Fibroblast of lung (primary cell): ENCODE data around the gene ASTN2. TPM values are rescaled to one million over a fixed set of nuclear protein-coding genes. Genes with fewer than 3 reads are reported as not detected.

Experiments used
- DNase-seq, 2 donors: peaks; one replicate each; pipeline versions ENCODE4 v3.0.0 to v3.0.0-alpha.2; 2010; ENCODE audit warnings: low read depth in 2 of 2
- H2AFZ ChIP-seq: 2 replicates; pipeline ENCODE4 v1.5.1; 2012; ENCODE audit warnings: low read length, control low read depth, inconsistent platforms
- H3K27ac ChIP-seq: 2 replicates; pipeline ENCODE4 v1.5.1; 2011; ENCODE audit warnings: low read length, control low read depth; ENCODE audit not compliant: insufficient read depth
- H3K27me3 ChIP-seq: 2 replicates; pipeline ENCODE4 v1.5.1; 2011; ENCODE audit warnings: mild to moderate bottlenecking, low read length; ENCODE audit not compliant: control insufficient read depth, insufficient read depth
- H3K36me3 ChIP-seq: 2 replicates; pipeline ENCODE4 v1.5.1; 2011; ENCODE audit warnings: low read length; ENCODE audit not compliant: control insufficient read depth, insufficient read depth
- H3K4me1 ChIP-seq: 2 replicates; pipeline ENCODE4 v1.5.1; 2011; ENCODE audit warnings: low read length; ENCODE audit not compliant: control insufficient read depth, insufficient read depth; ENCODE audit errors: extremely low read depth
- H3K4me2 ChIP-seq: 2 replicates; pipeline ENCODE4 v1.5.1; 2011; ENCODE audit warnings: low read length, control low read depth; ENCODE audit not compliant: insufficient read depth; ENCODE audit errors: extremely low read depth
- H3K4me3 ChIP-seq, 4 experiments: fragments of 200-600 bp in 1 of 4; sonication (generic) in 1 of 4; replicated peaks in 1 of 4; 2 replicates each; pipeline ENCODE4 v1.5.1; 2011 to 2016; ENCODE audit warnings: low read length in 4 of 4, low read depth in 3 of 4, mild to moderate bottlenecking in 3 of 4, control low read depth in 2 of 4, inconsistent platforms in 1 of 4, mixed read lengths in 1 of 4; ENCODE audit not compliant: insufficient read depth in 1 of 4; ENCODE audit errors: control extremely low read depth in 1 of 4
- H3K79me2 ChIP-seq: 2 replicates; pipeline ENCODE4 v1.5.1; 2012; ENCODE audit warnings: mild to moderate bottlenecking, low read length, inconsistent platforms; ENCODE audit not compliant: control insufficient read depth, insufficient read depth
- H3K9ac ChIP-seq: 2 replicates; pipeline ENCODE4 v1.5.1; 2011; ENCODE audit warnings: mild to moderate bottlenecking, low read length, control low read depth; ENCODE audit not compliant: insufficient read depth
- H3K9me3 ChIP-seq: 2 replicates; pipeline ENCODE4 v1.5.1; 2012; ENCODE audit warnings: low read depth, low read length; ENCODE audit not compliant: control insufficient read depth, insufficient read depth
- H4K20me1 ChIP-seq: 2 replicates; pipeline ENCODE4 v1.5.1; 2011; ENCODE audit warnings: low read length; ENCODE audit not compliant: control insufficient read depth, insufficient read depth; ENCODE audit errors: extremely low read depth
- CTCF ChIP-seq, 2 donors: IDR thresholded peaks in 1 of 2; conservative IDR thresholded peaks in 1 of 2; 1 replicate in 1 of 2; 2 replicates in 1 of 2; pipeline ENCODE4 v1.5.1; 2011 to 2012; ENCODE audit warnings: low read length in 2 of 2, control low read depth in 1 of 2, inconsistent platforms in 1 of 2, low read depth in 1 of 2, mild to moderate bottlenecking in 1 of 2
- EZH2 ChIP-seq: IDR thresholded peaks from 2 replicates; pipeline ENCODE4 v1.5.1; 2012; ENCODE audit warnings: low read length, control low read depth, mild to moderate bottlenecking; ENCODE audit errors: missing control alignments
- polyA plus RNA-seq, 2 donors: library from polyadenylated mRNA; depleted of rRNA in 1 of 2; stranded (reverse) in 1 of 2; unstranded in 1 of 2; fragments of >200 nt; gene quantifications; 2 replicates each; pipeline ENCODE4 v1.2.1, GENCODE V29; 2011 to 2012; ENCODE audit warnings: missing spikeins in 1 of 2
- total RNA-seq: library from RNA; depleted of rRNA; stranded (reverse); fragments of >200 nt; gene quantifications from 2 replicates; pipeline ENCODE4 v1.2.1, GENCODE V29; 2014

Gene ASTN2
- total and polyA plus RNA-seq, 2 donors (not counting 1 experiment from before 2014, with no cell fraction given): 2.2 to 19.2 TPM

DNA sequence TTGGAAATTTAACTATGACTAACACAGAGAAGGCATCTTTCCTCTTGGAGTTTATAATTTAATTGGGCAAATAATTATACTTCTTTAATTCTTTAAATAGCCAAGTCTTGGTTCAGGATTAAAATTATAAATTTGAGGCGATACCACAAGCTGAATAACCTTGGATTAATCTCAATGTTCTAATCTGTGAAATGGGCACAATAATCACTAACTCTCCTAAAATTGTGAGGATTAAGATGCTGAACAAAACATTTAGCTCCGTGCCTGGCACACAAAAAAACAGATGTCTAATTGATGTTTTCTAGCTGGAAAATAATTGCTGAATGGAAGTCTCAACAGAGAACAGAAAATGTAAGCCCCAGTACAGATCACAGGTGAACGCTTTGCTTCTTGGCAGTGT lies 797.5 kb downstream of the ASTN2 start:
- no peaks in the 10 kb centered on the region for H3K79me2 ChIP-seq
- H3K36me3 ChIP-seq: no peaks in the 10 kb centered on the region
- no peak for TF ChIP-seq EZH2

GRCh38 chr9:116616304-116616914 lies 798.4 kb downstream of the ASTN2 start:
- Histone ChIP-seq H3K79me2 (no peaks in the 10 kb centered on the region), H3K4me2 (no peak overlapping the region), H2AFZ (no peak overlapping the region), H3K27ac (no peak overlapping the region), H3K9ac (no peak overlapping the region), H3K36me3 (no peaks in the 10 kb centered on the region), H3K9me3 (no peaks in the 10 kb centered on the region), H4K20me1 (no peaks in the 10 kb centered on the region), H3K27me3 (no peaks in the 10 kb centered on the region), H3K4me1 (no peaks in the 10 kb centered on the region), H3K4me3 (no peak overlapping the region)
- TF ChIP-seq EZH2: no peak
- TF ChIP-seq CTCF (conservative IDR thresholded peaks at IDR 0.05 in 1 of 2, IDR thresholded peaks at IDR 0.05 in 1 of 2; ENCODE audit: low read depth in 1 of 2, low read length in 2 of 2): no peak
- no peak for DNase-seq

More for the DNA sequence above, 797.5 kb downstream of the ASTN2 start:
- Histone ChIP-seq H3K4me2 (no peak overlapping the region), H3K4me3 (no peak overlapping the region), H3K9me3 (no peaks in the 10 kb centered on the region), H3K27ac (no peak overlapping the region), H2AFZ (no peak overlapping the region), H3K27me3 (no peaks in the 10 kb centered on the region), H3K4me1 (no peaks in the 10 kb centered on the region), H3K9ac (no peak overlapping the region), H4K20me1 (no peaks in the 10 kb centered on the region)
- no peak for DNase-seq

DNA sequence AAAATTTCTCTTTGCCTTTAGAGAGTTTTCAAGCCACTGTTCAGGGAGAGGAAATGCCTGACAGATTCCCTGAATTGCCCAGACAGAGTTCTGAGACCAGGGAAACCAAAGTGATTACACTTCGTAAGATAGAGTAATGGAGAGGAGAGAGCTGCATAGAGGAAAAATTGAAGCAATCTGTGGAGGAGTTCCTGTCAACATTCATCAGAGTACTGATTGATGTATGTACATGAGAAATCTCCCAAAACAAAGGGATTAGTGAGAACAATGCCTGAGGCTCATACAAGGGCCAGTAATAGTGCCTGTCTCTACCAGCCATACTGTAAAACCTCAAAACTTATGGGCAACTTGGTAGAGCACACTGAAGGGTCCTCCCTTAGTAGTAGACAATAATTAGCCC lies 806.8 kb downstream of the ASTN2 start:
- no peaks in the 10 kb centered on the region for H4K20me1 ChIP-seq

GRCh38 chr9:116605904-116606341 lies 808.9 kb downstream of the ASTN2 start:
- no peak overlapping the region for H2AFZ ChIP-seq
- H3K4me2 ChIP-seq: no peak overlapping the region
- DNase-seq: no peak

More for the DNA sequence above, 806.8 kb downstream of the ASTN2 start:
- no peaks in the 10 kb centered on the region for H3K79me2 ChIP-seq
- H3K27ac ChIP-seq: no peak overlapping the region
- no peak overlapping the region for H3K4me3 ChIP-seq
- no peaks in the 10 kb centered on the region for H3K4me1 ChIP-seq
- TF ChIP-seq EZH2: no peak
- no peak overlapping the region for H3K9ac ChIP-seq
- H2AFZ ChIP-seq: no peak overlapping the region
- H3K36me3 ChIP-seq: no peaks in the 10 kb centered on the region
- no peak overlapping the region for H3K4me2 ChIP-seq
- H3K9me3 ChIP-seq: no peaks in the 10 kb centered on the region
- no peaks in the 10 kb centered on the region for H3K27me3 ChIP-seq
- no peak for DNase-seq

More at GRCh38 chr9:116605904-116606341, 808.9 kb downstream of the ASTN2 start:
- H3K4me1 ChIP-seq: no peaks in the 10 kb centered on the region
- no peak overlapping the region for H3K9ac ChIP-seq
- no peak overlapping the region for H3K4me3 ChIP-seq
- TF ChIP-seq EZH2 (no peak), CTCF (conservative IDR thresholded peaks at IDR 0.05 in 1 of 2, IDR thresholded peaks at IDR 0.05 in 1 of 2; ENCODE audit: low read depth in 1 of 2, low read length in 2 of 2) (no peak)
- H3K9me3 ChIP-seq: no peaks in the 10 kb centered on the region
- H3K79me2 ChIP-seq: no peaks in the 10 kb centered on the region
- no peaks in the 10 kb centered on the region for H4K20me1 ChIP-seq
- H3K27me3 ChIP-seq: no peaks in the 10 kb centered on the region
- no peak overlapping the region for H3K27ac ChIP-seq
- no peaks in the 10 kb centered on the region for H3K36me3 ChIP-seq
